Lower leg skin (tissue), 4 donors: ENCODE data around the gene HIP1. TPM values are rescaled to one million over a fixed set of nuclear protein-coding genes. Genes with fewer than 3 reads are reported as not detected.
"Not testable (repeated sequence)": the region's sequence is repeated elsewhere in the genome, so short reads cannot be mapped to it uniquely, and the experiment has no call there.

Source experiments
- DNase-seq, 2 donors: peaks; one replicate each; pipeline ENCODE4 v3.0.0-alpha.2; 2019; ENCODE audit warnings: low spot score in 2 of 2
- H3K4me3 ChIP-seq: fragments of 200-600 bp; sonication (generic); 2 replicates; pipeline ENCODE4 v1.5.1; 2017; ENCODE audit warnings: mild to moderate bottlenecking, low read depth; ENCODE audit not compliant: poor library complexity, severe bottlenecking
- POLR2A ChIP-seq, 2 donors: fragments of 450-650 bp; IDR thresholded peaks; one replicate each; pipeline ENCODE4 v1.6.1; 2016 to 2017; ENCODE audit warnings: antibody characterized with exemption in 2 of 2, mild to moderate bottlenecking in 1 of 2, moderate library complexity in 1 of 2
- WGBS, 2 donors: methylation state at CpG; one replicate each; pipeline ENCODE4 v1.1.5; 2018; 5-methylcytosine and 5-hydroxymethylcytosine counted together
- intact Hi-C: fragments of 100-400 bp; cut with DNase I; formaldehyde crosslinking; loops from one replicate; pipeline ENCODE4 v1.15.0; 2023; ENCODE audit warnings: low total_unique reads
- total RNA-seq, 4 donors: library from RNA; depleted of rRNA; stranded (reverse); fragments of >200 nt; gene quantifications; one replicate each; pipeline ENCODE4 v1.1.0, GENCODE V29; 2016
- TF ChIP-seq, protein P1 (sequence below), 3 donors: fragments of 450-650 bp; IDR thresholded peaks; one replicate each; pipeline ENCODE4 v1.5.1; 2016; ENCODE audit warnings: antibody characterized with exemption in 3 of 3, mild to moderate bottlenecking in 3 of 3, moderate library complexity in 2 of 3

Gene HIP1
- total RNA-seq, 4 donors from 2014 or later: 20.1 to 30.3 (median 23.0) TPM

DNA sequence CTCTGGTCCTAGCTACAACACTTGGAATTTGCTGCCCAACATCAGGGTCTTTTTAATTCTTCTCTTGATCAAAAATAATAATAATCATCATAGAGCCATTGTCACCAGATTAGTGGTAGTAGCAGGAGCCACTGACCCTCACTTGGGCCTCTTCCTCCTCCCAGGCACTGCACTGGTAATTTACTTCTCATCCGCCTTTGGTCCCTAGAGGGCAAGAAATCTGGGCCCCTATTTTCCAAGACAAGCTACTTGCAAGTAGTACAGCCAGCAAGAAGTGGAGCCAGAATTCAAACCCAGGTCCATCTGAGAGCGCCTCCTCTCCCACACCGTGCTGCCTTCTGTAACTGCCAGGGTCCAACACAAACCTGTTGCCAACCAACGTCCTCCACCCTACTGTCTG is 125.4 kb downstream of the HIP1 start:
- no peak for DNase-seq
- intact Hi-C loops: no loop called here
- 94 to 95% methylated on average over 4 of the region's 4 CpGs for WGBS, 2 donors
- no peak overlapping the region for H3K4me3 ChIP-seq
- no peak for TF ChIP-seq POLR2A (IDR thresholded peaks at IDR 0.05)
- TF ChIP-seq, protein P1, sequence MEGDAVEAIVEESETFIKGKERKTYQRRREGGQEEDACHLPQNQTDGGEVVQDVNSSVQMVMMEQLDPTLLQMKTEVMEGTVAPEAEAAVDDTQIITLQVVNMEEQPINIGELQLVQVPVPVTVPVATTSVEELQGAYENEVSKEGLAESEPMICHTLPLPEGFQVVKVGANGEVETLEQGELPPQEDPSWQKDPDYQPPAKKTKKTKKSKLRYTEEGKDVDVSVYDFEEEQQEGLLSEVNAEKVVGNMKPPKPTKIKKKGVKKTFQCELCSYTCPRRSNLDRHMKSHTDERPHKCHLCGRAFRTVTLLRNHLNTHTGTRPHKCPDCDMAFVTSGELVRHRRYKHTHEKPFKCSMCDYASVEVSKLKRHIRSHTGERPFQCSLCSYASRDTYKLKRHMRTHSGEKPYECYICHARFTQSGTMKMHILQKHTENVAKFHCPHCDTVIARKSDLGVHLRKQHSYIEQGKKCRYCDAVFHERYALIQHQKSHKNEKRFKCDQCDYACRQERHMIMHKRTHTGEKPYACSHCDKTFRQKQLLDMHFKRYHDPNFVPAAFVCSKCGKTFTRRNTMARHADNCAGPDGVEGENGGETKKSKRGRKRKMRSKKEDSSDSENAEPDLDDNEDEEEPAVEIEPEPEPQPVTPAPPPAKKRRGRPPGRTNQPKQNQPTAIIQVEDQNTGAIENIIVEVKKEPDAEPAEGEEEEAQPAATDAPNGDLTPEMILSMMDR (IDR thresholded peaks at IDR 0.05): no peak

DNA sequence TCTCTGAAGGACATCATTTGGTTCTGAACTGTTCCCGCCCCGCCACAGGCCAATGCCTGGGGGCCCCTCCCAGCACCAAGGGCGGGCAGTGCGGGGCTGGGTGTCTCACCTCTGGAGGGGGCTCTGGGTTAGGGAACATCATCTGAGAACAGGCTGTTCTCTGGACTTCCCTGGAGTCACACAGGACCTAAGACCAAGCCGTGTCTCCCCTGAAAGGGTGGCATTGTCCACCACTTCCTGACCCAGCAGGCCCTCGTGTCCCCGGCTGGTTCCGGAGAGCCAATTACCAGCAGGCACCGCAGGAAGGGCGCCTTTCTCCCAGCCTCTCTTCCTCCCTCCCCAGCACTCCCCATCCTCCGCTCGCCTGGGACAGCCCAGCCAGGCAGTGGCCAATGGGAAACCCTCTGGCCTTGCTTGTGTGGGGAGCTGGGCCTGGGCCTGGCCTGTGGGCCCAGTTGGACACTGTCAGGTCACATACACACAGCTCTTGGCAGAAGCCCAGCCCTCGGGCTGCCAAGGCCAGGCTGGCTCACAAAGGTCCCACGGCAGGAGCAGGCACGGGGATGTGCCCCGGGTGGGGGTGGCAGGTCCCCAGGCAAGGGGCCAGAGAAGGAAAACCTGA is 127.1 kb downstream of the HIP1 start:
- intact Hi-C loops: no loop called here
- peak; percentile 34 to 90 for DNase-seq
- WGBS, 2 donors: 69 to 70% methylated on average over 16 of the region's 16 CpGs
- H3K4me3 ChIP-seq: no peak overlapping the region
- TF ChIP-seq, protein P1 (IDR thresholded peaks at IDR 0.05): no peak

DNA sequence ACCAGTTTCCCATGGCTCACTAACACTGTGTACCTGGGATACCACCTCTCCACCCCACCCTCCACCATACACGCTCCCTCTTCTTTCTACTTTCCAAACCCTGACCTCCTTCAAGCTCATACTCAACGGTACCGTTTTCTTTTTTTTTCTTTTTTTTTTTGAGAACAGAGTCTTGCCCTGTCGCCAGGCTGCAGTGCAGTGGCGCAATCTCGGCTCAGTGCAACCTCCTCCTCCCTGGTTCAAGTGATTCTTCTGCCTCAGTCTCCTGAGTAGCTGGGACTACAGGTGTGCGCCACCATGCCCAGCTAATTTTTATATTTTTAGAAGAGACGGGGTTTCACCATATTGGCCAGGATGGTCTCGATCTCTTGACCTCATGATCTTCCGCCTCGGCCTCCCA is 129.3 kb downstream of the HIP1 start:
- DNase-seq, H3K4me3 ChIP-seq, intact Hi-C loops: not testable (repeated sequence)
- 85 to 87% methylated on average over 11 of the region's 11 CpGs for WGBS, 2 donors

DNA sequence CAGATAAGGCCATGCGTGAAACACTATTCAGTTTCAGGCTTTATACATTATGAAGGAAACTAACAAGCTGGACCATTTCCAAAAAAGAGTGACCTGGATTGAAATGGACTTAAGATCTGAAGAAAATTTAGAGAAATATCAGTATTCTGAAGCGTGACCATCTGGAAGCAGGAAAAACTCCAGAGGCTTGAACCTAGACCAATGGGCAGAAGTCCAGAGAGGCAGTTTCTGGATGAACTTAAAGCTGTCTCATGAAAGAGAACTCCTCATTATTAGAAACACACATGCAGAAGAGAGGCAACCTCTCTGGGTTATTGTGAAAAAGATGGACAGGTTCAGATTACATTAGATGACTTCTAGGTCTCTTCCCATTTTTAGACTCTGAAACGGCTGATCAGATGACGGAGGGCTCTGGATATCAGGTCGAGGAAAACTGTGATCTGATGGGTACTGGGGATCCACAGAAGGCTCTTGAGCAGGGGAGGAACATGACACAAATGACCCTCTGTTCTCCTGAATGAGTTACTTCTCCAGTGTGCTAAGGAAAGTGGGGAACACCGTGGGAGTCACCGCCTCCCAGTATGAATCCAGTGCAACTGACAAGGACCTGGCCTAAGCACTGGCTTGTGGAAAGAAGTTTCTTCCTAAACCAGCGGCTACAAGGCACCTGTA is 130.2 kb downstream of the HIP1 start:
- no peak overlapping the region for H3K4me3 ChIP-seq
- no peak for DNase-seq
- intact Hi-C loops: no loop called here
- WGBS, 2 donors: 78 to 82% methylated on average over 8 of the region's 8 CpGs
- TF ChIP-seq, protein P1 (IDR thresholded peaks at IDR 0.05): no peak
- no peak for TF ChIP-seq POLR2A (IDR thresholded peaks at IDR 0.05)

DNA sequence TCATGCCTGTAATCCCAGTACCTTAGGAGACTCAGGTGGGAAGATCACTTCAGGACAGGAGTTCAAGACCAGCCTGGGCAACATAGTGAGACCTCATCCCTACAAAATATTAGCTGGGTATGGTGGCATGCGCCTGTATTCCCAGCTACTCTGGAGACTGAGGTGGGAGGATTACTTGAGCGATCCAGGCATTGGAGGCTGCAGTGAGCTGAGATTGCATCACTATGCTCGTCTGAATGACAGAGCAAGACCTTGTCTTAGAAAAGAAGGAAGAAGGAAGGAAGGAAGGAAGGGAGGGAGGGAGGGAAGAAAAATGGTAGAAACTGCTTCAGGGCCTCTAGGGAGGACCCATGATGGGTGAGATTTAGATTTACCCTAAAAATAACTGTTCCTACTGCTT is 134.3 kb downstream of the HIP1 start:
- DNase-seq: no peak
- no peak for TF ChIP-seq POLR2A (IDR thresholded peaks at IDR 0.05)
- TF ChIP-seq, protein P1 (IDR thresholded peaks at IDR 0.05): no peak
- intact Hi-C loops: no loop called here
- no peak overlapping the region for H3K4me3 ChIP-seq
- WGBS, 2 donors: 78 to 81% methylated on average over 3 of the region's 3 CpGs

DNA sequence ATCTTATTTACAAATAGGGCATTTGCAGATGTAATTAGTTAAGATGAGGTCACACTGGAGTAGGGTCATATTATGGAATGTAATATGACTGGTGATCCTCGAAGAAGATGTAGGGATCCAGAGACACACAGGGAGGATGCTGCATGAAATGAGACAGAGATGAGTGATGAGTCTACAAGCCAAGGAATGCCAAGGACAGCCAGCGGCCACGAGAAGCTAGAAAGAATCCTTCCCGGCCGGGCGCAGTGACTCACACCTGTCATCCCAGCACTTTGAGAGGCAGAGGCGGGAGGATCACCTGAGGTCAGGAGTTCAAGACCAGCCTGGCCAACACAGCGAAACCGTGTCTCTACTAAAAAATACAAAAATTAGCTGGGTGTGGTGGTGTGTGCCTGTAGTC is 135.9 kb downstream of the HIP1 start:
- intact Hi-C loops, H3K4me3 ChIP-seq, DNase-seq: not testable (repeated sequence)
- WGBS, 2 donors: 94 to 99% methylated on average over 9 of the region's 9 CpGs

DNA sequence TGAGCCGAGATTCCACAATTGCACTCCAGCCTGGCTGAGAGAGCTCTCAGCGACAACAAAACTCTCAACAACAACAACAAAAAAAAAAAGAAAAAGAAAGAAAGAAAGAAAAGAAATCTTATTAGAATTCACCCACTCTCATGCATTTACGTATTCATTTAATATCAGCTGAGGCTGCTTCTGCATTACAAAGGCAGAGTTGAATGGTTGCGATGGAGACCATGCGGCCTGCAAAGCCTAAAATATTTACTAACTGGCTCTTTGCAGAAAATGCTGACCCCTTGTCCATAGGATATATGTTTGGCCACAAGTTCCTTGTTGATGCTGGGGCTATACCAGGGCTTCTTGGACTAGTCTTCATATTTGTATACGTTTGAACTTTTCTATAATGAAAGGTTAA is 137.2 kb downstream of the HIP1 start:
- no peak overlapping the region for H3K4me3 ChIP-seq
- 94 to 97% methylated on average over 6 of the region's 6 CpGs for WGBS, 2 donors
- DNase-seq: no peak
- intact Hi-C loops: no loop called here
- TF ChIP-seq, protein P1 (IDR thresholded peaks at IDR 0.05): no peak
- no peak for TF ChIP-seq POLR2A (IDR thresholded peaks at IDR 0.05)

DNA sequence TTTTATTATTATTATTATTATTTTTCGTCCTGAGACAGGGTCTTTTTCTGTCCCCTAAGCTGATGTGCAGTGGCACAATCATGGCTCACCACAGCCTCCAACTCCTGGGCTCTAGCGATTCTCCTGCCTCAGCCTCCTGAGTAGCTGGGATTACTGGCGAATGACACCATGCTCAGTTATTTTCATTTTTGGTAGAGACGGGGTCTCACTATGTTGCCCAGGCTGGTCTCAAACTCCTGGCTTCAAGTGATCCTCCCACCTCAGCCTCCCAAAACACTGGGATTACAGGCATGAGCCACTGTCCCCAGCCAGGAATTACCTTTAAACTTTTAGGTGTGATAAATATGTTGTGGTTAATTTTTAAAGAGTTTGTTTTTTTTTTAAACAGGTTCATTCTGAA is 138.0 kb downstream of the HIP1 start:
- H3K4me3 ChIP-seq, intact Hi-C loops, DNase-seq: not testable (repeated sequence)
- 95 to 96% methylated on average over 4 of the region's 4 CpGs for WGBS, 2 donors
